Measurements from ENCODE around the gene SMPD3.

SMPD3 gene

DNA sequence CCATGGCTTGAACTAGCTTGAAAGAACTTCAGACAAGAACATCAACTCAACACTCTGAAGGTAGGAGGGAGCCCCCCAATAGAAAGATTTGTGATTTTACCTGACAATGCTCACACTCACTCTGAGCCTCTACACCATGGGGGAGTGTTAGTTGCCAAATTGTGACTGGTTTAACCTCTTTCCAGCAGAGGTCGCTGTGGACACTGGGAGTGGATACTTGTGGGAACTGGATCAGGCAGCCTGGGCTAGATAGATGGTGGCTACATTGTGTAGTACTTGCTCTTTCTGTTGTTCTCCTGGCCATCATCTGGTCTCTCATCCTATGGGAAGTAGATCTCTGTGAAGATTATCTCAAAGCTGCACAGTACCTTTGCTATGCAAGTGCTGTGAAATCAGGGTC lies 2.9 kb downstream of the SMPD3 start:
- Histone ChIP-seq H3K4me3 (ENCODE audit: low read length) (no peak overlapping the region), H3K27me3 (ENCODE audit: insufficient read depth, low read length) (peaks cover 15% of the 10 kb centered on the region)

GRCh38 chr16:68444056-68444657 lies 4.2 kb downstream of the SMPD3 start:
- Histone ChIP-seq H3K4me1 (ENCODE audit: insufficient read depth, low read length) (peaks cover 15% of the 10 kb centered on the region), H3K4me3 (ENCODE audit: low read length) (no peak overlapping the region), H3K36me3 (ENCODE audit: insufficient read depth, low read length) (no peaks in the 10 kb centered on the region), H3K27me3 (ENCODE audit: insufficient read depth, low read length) (peaks cover 15% of the 10 kb centered on the region), H3K9me3 (ENCODE audit: low read length) (no peaks in the 10 kb centered on the region), H2AFZ (ENCODE audit: low read depth, low read length) (no peak overlapping the region)

More for the DNA sequence above, 2.9 kb downstream of the SMPD3 start:
- Histone ChIP-seq H3K4me1 (ENCODE audit: insufficient read depth, low read length) (peaks cover 18% of the 10 kb centered on the region), H3K36me3 (ENCODE audit: insufficient read depth, low read length) (no peaks in the 10 kb centered on the region), H2AFZ (ENCODE audit: low read depth, low read length) (no peak overlapping the region), H3K9me3 (ENCODE audit: low read length) (no peaks in the 10 kb centered on the region)

DNA sequence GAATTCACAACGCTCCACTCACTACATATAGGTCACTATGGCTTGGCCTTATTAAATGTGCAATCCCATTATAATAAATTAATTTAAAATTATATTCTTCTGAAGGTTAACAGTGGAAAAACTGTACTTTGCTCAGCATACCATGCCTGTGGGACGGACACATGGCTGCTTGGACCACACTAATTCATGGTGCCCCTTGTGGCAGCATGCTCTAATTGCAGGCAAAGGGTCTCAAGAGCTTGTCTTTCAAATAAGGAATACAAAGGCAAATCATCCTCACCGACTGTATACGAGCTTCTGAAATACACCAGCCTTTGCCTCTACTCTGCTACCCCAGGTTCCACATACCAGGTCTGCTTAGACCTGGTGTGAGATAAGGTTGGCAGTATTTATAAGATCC lies 11.7 kb downstream of the SMPD3 start:
- no peak overlapping the region for H3K4me3 ChIP-seq (ENCODE audit: low read length)
- no peaks in the 10 kb centered on the region for H3K4me1 ChIP-seq (ENCODE audit: insufficient read depth, low read length)
- H3K27me3 ChIP-seq (ENCODE audit: insufficient read depth, low read length), result peaks cover 2% of the 10 kb centered on the region
- H3K9me3 ChIP-seq (ENCODE audit: low read length), result peaks cover 5% of the 10 kb centered on the region
- H3K36me3 ChIP-seq (ENCODE audit: insufficient read depth, low read length), result no peaks in the 10 kb centered on the region
- no peak overlapping the region for H2AFZ ChIP-seq (ENCODE audit: low read depth, low read length)

- H2AFZ ChIP-seq (ENCODE audit: low read depth, low read length), result no peak overlapping the region
- no peaks in the 10 kb centered on the region for H3K36me3 ChIP-seq (ENCODE audit: insufficient read depth, low read length)
- H3K27me3 ChIP-seq (ENCODE audit: insufficient read depth, low read length), result peaks cover 2% of the 10 kb centered on the region
- no peak overlapping the region for H3K4me3 ChIP-seq (ENCODE audit: low read length)
- H3K4me1 ChIP-seq (ENCODE audit: insufficient read depth, low read length), result peaks cover 8% of the 10 kb centered on the region
- H3K9me3 ChIP-seq (ENCODE audit: low read length), result peaks cover 5% of the 10 kb centered on the region
These were observed 13.6 kb downstream of the SMPD3 start for GRCh38 chr16:68434624-68435210.

DNA sequence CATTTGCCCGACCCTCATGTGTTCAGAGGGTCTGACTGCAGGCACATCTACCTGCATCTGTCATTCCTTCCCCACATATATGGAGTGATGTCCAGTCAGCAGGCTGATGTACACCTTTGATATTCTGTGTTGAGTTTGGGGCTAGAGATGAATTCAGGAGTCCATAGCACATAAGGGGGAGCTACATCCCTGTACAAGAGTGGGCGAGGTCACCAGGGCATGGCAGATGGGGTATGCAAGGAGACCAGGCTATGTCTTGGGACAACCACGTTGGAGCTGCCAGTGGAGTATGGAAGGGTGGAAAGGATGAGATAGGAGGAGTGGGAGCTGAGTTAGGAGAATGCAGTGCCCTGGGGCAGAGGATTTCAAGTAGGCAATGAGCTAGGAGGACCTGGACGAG lies 15.0 kb downstream of the SMPD3 start:
- no peaks in the 10 kb centered on the region for H3K36me3 ChIP-seq (ENCODE audit: insufficient read depth, low read length)
- H3K4me3 ChIP-seq (ENCODE audit: low read length), result no peak overlapping the region
- no peak overlapping the region for H2AFZ ChIP-seq (ENCODE audit: low read depth, low read length)
- peaks cover 5% of the 10 kb centered on the region for H3K9me3 ChIP-seq (ENCODE audit: low read length)
- H3K27me3 ChIP-seq (ENCODE audit: insufficient read depth, low read length), result peaks cover 2% of the 10 kb centered on the region
- H3K4me1 ChIP-seq (ENCODE audit: insufficient read depth, low read length), result peaks cover 8% of the 10 kb centered on the region

- Histone ChIP-seq H3K4me1 (ENCODE audit: insufficient read depth, low read length) (peaks cover 8% of the 10 kb centered on the region), H2AFZ (ENCODE audit: low read depth, low read length) (no peak overlapping the region), H3K27me3 (ENCODE audit: insufficient read depth, low read length) (peaks cover 2% of the 10 kb centered on the region), H3K36me3 (ENCODE audit: insufficient read depth, low read length) (no peaks in the 10 kb centered on the region), H3K4me3 (ENCODE audit: low read length) (no peak overlapping the region), H3K9me3 (ENCODE audit: low read length) (peaks cover 5% of the 10 kb centered on the region)
These were observed 15.6 kb downstream of the SMPD3 start for GRCh38 chr16:68432701-68433100.

DNA sequence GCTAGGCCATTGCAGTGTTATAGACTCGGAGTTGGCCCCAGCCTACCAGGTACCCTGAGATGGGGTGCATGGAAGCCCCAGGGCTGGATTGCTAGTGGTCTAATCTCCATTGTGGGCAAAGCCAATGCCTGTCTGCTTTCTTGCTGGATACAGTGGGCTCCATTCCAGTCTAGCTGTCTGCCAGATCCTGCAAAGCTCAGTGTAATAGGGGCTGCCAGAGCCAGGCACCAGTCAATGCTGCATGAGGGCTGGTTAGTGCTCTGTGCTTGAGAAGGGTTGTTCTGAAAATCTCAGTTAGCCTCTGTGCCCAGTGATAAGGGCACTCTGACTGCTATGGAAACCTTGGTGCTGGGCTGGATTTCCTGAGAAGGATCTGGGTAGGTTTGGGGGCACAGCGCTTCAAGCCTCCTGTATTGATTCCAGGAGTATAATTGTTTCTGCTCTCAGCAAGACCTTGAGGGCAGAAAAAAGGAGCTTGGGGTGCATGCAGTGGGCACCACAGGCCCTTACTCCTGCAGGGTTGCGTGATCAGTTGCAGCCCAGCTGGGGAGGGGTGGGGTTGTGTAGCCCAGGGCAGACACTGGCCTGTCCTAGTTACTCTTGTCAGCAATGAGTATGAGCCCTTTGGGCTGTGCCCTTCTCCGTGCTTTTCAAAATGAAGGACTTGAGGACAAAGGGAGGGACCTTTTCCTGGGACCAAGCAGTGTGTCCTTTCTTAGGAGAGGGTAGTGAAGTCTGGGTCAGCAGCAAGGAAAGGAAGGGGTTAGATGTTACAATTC lies 19.0 kb downstream of the SMPD3 start:
- Histone ChIP-seq H3K36me3 (ENCODE audit: insufficient read depth, low read length) (no peaks in the 10 kb centered on the region), H3K9me3 (ENCODE audit: low read length) (no peaks in the 10 kb centered on the region), H3K4me3 (ENCODE audit: low read length) (no peak overlapping the region), H2AFZ (ENCODE audit: low read depth, low read length) (no peak overlapping the region), H3K27me3 (ENCODE audit: insufficient read depth, low read length) (peaks cover 2% of the 10 kb centered on the region), H3K4me1 (ENCODE audit: insufficient read depth, low read length) (peaks cover 8% of the 10 kb centered on the region)

GRCh38 chr16:68427649-68428303 lies 20.5 kb downstream of the SMPD3 start:
- H3K4me1 ChIP-seq (ENCODE audit: insufficient read depth, low read length), result peaks cover 8% of the 10 kb centered on the region
- H3K27me3 ChIP-seq (ENCODE audit: insufficient read depth, low read length), result peaks cover 6% of the 10 kb centered on the region
- H3K36me3 ChIP-seq (ENCODE audit: insufficient read depth, low read length), result no peaks in the 10 kb centered on the region
- no peak overlapping the region for H3K4me3 ChIP-seq (ENCODE audit: low read length)
- no peak overlapping the region for H2AFZ ChIP-seq (ENCODE audit: low read depth, low read length)
- H3K9me3 ChIP-seq (ENCODE audit: low read length), result no peaks in the 10 kb centered on the region

GRCh38 chr16:68426347-68426652 lies 22.0 kb downstream of the SMPD3 start:
- H2AFZ ChIP-seq (ENCODE audit: low read depth, low read length), result no peak overlapping the region
- H3K4me3 ChIP-seq (ENCODE audit: low read length), result no peak overlapping the region
- H3K4me1 ChIP-seq (ENCODE audit: insufficient read depth, low read length), result peaks cover 8% of the 10 kb centered on the region
- no peaks in the 10 kb centered on the region for H3K36me3 ChIP-seq (ENCODE audit: insufficient read depth, low read length)
- H3K9me3 ChIP-seq (ENCODE audit: low read length), result no peaks in the 10 kb centered on the region
- H3K27me3 ChIP-seq (ENCODE audit: insufficient read depth, low read length), result peaks cover 13% of the 10 kb centered on the region

DNA sequence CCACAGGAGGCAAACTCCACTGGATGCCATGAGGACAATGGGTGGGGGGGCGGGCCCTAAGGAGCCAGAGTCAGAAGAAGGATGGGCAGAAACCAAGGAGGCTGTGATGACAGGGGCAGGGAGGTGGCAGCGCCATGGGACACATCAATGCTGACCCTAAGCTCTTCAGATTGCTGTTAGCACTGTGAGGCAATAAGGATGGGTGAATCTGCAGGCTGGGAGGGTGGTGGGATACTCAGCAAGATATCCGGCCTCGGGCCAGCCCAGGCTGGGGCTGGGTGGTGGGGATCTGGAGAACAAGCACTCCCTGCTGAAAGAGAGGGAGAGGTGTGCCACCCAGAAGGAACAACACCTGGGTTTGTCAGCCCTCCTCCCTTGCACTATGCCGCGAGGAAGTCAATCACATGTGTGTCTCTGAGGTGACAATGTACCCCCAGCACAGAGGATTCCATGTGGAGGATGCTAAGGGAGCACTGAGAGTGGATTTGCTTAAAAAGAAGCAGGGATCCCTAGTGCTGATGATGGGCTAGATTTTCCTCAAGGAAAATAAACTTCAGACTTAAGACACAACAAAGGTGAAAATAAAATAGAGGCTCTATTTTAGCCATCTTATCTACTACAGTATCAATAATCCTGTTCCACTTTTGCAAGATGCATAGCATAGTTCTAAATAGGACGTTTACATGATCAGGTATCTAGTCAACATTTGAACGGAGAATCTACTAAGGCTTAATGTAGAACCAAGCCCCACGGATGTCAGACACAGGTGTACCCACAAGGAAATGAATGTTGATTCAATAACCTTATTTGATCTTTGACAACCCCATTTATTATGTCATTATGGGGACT lies 22.6 kb downstream of the SMPD3 start:
- Histone ChIP-seq H3K9me3 (ENCODE audit: low read length) (no peaks in the 10 kb centered on the region), H3K4me1 (ENCODE audit: insufficient read depth, low read length) (peaks cover 4% of the 10 kb centered on the region), H3K27me3 (ENCODE audit: insufficient read depth, low read length) (peaks cover 13% of the 10 kb centered on the region), H3K4me3 (ENCODE audit: low read length) (no peak overlapping the region), H3K36me3 (ENCODE audit: insufficient read depth, low read length) (no peaks in the 10 kb centered on the region), H2AFZ (ENCODE audit: low read depth, low read length) (no peak overlapping the region)

DNA sequence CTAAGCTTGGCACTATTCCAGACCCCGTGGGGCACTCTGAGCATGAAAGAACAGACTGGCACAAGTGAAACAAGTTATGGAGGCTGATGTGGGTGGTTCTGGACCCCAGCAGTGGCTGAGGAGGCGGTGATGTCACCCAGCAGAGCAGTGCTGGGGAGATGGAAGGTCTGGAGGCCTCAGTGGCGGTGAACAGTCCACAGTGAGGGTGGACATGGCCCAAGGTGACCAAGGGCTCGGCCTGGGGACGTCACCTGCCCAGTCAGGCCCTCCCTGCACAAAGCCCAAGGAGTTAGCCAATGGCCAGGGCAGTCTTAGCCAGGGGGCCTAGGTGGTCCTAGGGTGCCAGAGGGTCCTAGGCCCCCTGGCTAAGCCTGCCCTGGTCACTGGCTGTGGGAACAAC lies 24.5 kb downstream of the SMPD3 start:
- Histone ChIP-seq H3K36me3 (ENCODE audit: insufficient read depth, low read length) (no peaks in the 10 kb centered on the region), H2AFZ (ENCODE audit: low read depth, low read length) (no peak overlapping the region), H3K4me1 (ENCODE audit: insufficient read depth, low read length) (no peaks in the 10 kb centered on the region), H3K9me3 (ENCODE audit: low read length) (no peaks in the 10 kb centered on the region), H3K4me3 (ENCODE audit: low read length) (no peak overlapping the region), H3K27me3 (ENCODE audit: insufficient read depth, low read length) (peaks cover 13% of the 10 kb centered on the region)

DNA sequence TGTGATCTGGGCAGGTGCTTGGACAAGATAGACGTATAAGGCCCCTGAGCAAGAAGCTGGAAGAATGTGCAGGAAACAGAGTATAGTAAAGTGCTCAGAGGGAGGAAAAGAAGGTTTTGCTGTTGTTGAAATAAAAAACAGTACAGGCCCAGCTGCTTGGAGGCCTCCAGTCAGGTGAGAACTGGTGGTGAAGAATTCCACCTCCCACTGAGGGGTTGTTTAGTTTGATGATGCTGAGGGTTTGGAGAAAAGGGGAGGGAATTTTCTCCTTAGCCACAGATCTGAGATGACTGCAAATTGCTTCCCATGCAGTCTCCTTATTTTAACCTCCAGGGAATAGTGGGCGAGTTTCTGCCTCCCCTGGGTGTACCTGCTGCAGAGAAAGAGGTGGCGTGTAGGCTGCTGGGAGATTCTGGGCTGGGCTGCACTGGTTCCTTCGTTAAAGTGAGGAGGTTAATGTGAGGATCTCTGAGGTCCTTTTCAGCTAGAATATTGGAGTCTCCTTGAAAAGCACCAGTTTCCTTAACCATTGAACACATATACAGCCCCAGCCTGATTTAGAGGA lies 25.8 kb downstream of the SMPD3 start:
- Histone ChIP-seq H3K4me1 (ENCODE audit: insufficient read depth, low read length) (no peaks in the 10 kb centered on the region), H3K36me3 (ENCODE audit: insufficient read depth, low read length) (no peaks in the 10 kb centered on the region), H3K27me3 (ENCODE audit: insufficient read depth, low read length) (peaks cover 13% of the 10 kb centered on the region), H3K9me3 (ENCODE audit: low read length) (no peaks in the 10 kb centered on the region), H2AFZ (ENCODE audit: low read depth, low read length) (no peak overlapping the region), H3K4me3 (ENCODE audit: low read length) (no peak overlapping the region)
